GM23338 (cell line): ENCODE results near the gene AKIRIN2. TPM values are rescaled to one million over a fixed set of nuclear protein-coding genes. Genes with fewer than 3 reads are reported as not detected.

Experiments
- ATAC-seq: fragments of 200-7000 bp; cut with Tn5 transposase; 3 replicates; pipeline ENCODE4 v1.9.1; 2020
- DNase-seq: peaks from one replicate; pipeline ENCODE4 v3.0.0-alpha.2; 2015; ENCODE audit warnings: low spot score
- H2AFZ ChIP-seq: fragments of 200-600 bp; sonication (generic); 2 replicates; pipeline ENCODE4 v1.8.0; 2016; ENCODE audit warnings: antibody characterized with exemption, mild to moderate bottlenecking, moderate library complexity
- H3F3A ChIP-seq: fragments of 200-600 bp; sonication (generic); replicated peaks from 2 replicates; pipeline ENCODE4 v1.8.0; 2017; ENCODE audit warnings: antibody characterized with exemption, mixed run types, low read depth
- H3K27ac ChIP-seq: fragments of 200-600 bp; sonication (generic); 2 replicates; pipeline ENCODE4 v1.6.1; 2016; ENCODE audit warnings: low read depth
- H3K27me3 ChIP-seq: fragments of 200-600 bp; sonication (generic); 2 replicates; pipeline ENCODE4 v1.8.0; 2016; ENCODE audit warnings: mild to moderate bottlenecking, mixed run types, moderate library complexity; ENCODE audit not compliant: insufficient read depth
- H3K36me3 ChIP-seq: fragments of 200-600 bp; sonication (generic); 2 replicates; pipeline ENCODE4 v1.8.0; 2016; ENCODE audit warnings: mild to moderate bottlenecking; ENCODE audit not compliant: insufficient read depth
- H3K4me1 ChIP-seq: fragments of 200-600 bp; sonication (generic); 2 replicates; pipeline ENCODE4 v1.8.0; 2016; ENCODE audit warnings: mild to moderate bottlenecking, moderate library complexity; ENCODE audit not compliant: insufficient read depth
- H3K4me2 ChIP-seq: fragments of 200-600 bp; sonication (generic); 2 replicates; pipeline ENCODE4 v1.7.1; 2017; ENCODE audit warnings: mixed run types
- H3K4me3 ChIP-seq: fragments of 200-600 bp; sonication (generic); 2 replicates; pipeline ENCODE4 v1.6.1; 2016; ENCODE audit warnings: mixed run types
- H3K79me2 ChIP-seq: fragments of 200-600 bp; sonication (generic); replicated peaks from 2 replicates; pipeline ENCODE4 v1.8.0; 2017; ENCODE audit warnings: mild to moderate bottlenecking; ENCODE audit not compliant: insufficient read depth
- H3K9me2 ChIP-seq: fragments of 200-600 bp; sonication (generic); 2 replicates; pipeline ENCODE4 v1.8.0; 2017; ENCODE audit not compliant: insufficient read depth
- H4K20me1 ChIP-seq: fragments of 200-600 bp; sonication (generic); replicated peaks from 2 replicates; pipeline ENCODE4 v1.8.0; 2017; ENCODE audit warnings: mild to moderate bottlenecking; ENCODE audit not compliant: insufficient read depth
- H3K27ac Mint-ChIP-seq: 2 replicates; pipeline ENCODE4 v1.8.0; 2020; ENCODE audit warnings: inconsistent platforms, mild to moderate bottlenecking, moderate library complexity, mixed read lengths
- H3K27me3 Mint-ChIP-seq: 3 replicates; pipeline ENCODE4 v1.8.0; 2022; ENCODE audit warnings: low read depth, mild to moderate bottlenecking, moderate library complexity, mixed read lengths, inconsistent platforms; ENCODE audit not compliant: insufficient read depth, poor library complexity
- H3K36me3 Mint-ChIP-seq: 3 replicates; pipeline ENCODE4 v1.8.0; 2021; ENCODE audit warnings: low read depth, mild to moderate bottlenecking, inconsistent platforms, moderate library complexity, mixed read lengths
- H3K4me1 Mint-ChIP-seq: 3 replicates; pipeline ENCODE4 v1.8.0; 2020; ENCODE audit warnings: mild to moderate bottlenecking, inconsistent platforms, mixed read lengths
- H3K4me3 Mint-ChIP-seq: 3 replicates; pipeline ENCODE4 v1.8.0; 2021; ENCODE audit warnings: moderate library complexity, mild to moderate bottlenecking, inconsistent platforms, mixed read lengths
- H3K9me3 Mint-ChIP-seq: 3 replicates; pipeline ENCODE4 v1.8.0; 2020; ENCODE audit warnings: moderate library complexity, mild to moderate bottlenecking, inconsistent platforms, mixed read lengths
- CREB1 ChIP-seq: fragments of 250-450 bp; sonication (Bioruptor Pico); IDR thresholded peaks from 2 replicates; pipeline ENCODE4 v1.5.0; 2020; ENCODE audit warnings: low read depth, mild to moderate bottlenecking, moderate library complexity
- CTCF ChIP-seq, 2 experiments: fragments of 200-600 bp in 1 of 2; sonication (generic) in 1 of 2; conservative IDR thresholded peaks; 2 replicates each; pipeline versions ENCODE4 v1.5.1 to v1.6.1; 2016 to 2017; ENCODE audit warnings: antibody characterized with exemption in 2 of 2, low read depth in 2 of 2, mild to moderate bottlenecking in 2 of 2, moderate library complexity in 1 of 2
- ETS1 ChIP-seq: IDR thresholded peaks from 2 replicates; pipeline ENCODE4 v1.6.1; 2016; ENCODE audit warnings: antibody characterized with exemption
- EZH2 ChIP-seq: fragments of 200-600 bp; sonication (generic); IDR thresholded peaks from one replicate; pipeline ENCODE4 v1.8.0; 2017; ENCODE audit warnings: antibody characterized with exemption, mild to moderate bottlenecking, low read depth; ENCODE audit not compliant: unreplicated experiment
- EZH2phosphoT487 ChIP-seq: fragments of 200-600 bp; sonication (generic); IDR thresholded peaks from one replicate; pipeline ENCODE4 v1.8.1; 2018; ENCODE audit warnings: antibody characterized with exemption; ENCODE audit not compliant: unreplicated experiment
- JUNB ChIP-seq: IDR thresholded peaks from one replicate; pipeline ENCODE4 v1.6.1; 2016; ENCODE audit warnings: antibody characterized with exemption; ENCODE audit not compliant: unreplicated experiment
- NANOG ChIP-seq: IDR thresholded peaks from 2 replicates; pipeline ENCODE4 v1.6.1; 2016; ENCODE audit warnings: antibody characterized with exemption, borderline replicate concordance
- POLR2AphosphoS5 ChIP-seq: IDR thresholded peaks from 2 replicates; pipeline ENCODE4 v1.6.1; 2016; ENCODE audit warnings: antibody characterized with exemption, low read depth
- REST ChIP-seq: IDR thresholded peaks from one replicate; pipeline ENCODE4 v1.6.1; 2018; ENCODE audit warnings: antibody characterized with exemption; ENCODE audit not compliant: unreplicated experiment
- STAT1 ChIP-seq: IDR thresholded peaks from one replicate; pipeline ENCODE4 v1.6.1; 2016; ENCODE audit warnings: antibody characterized with exemption; ENCODE audit not compliant: unreplicated experiment
- ZNF114 ChIP-seq: fragments of 250-450 bp; sonication (Bioruptor Pico); IDR thresholded peaks from 2 replicates; pipeline ENCODE4 v1.5.0; 2020; ENCODE audit warnings: mild to moderate bottlenecking, moderate library complexity
- ZNF331 ChIP-seq: fragments of 250-450 bp; sonication (Bioruptor Pico); IDR thresholded peaks from 2 replicates; pipeline ENCODE4 v1.5.0; 2020; ENCODE audit warnings: low read depth, mild to moderate bottlenecking, moderate library complexity
- polyA plus RNA-seq: library from polyadenylated mRNA; unstranded; fragments of >200 nt; fragmentation: Nextera tagmentation; extraction: Ambion mirVana; gene quantifications from 2 replicates; pipeline ENCODE4 v1.2.1, GENCODE V29; 2016
- total RNA-seq: library from RNA; depleted of rRNA; stranded (reverse); fragments of >200 nt; shearing (Covaris generic); gene quantifications from 2 replicates; pipeline ENCODE4 v1.2.3, GENCODE V29; 2014

The AKIRIN2 gene
- total and polyA plus RNA-seq, 2 experiments from 2014 or later: 62.1 to 98.1 TPM

GRCh38 chr6:87630746-87631145 is 71.3 kb downstream of the AKIRIN2 start:
- no peak for TF ChIP-seq NANOG
- no peak for TF ChIP-seq ZNF331
- TF ChIP-seq EZH2phosphoT487: no peak
- no peak for TF ChIP-seq ETS1
- TF ChIP-seq CREB1 (CRISPR knock-in tag): no peak
- no peak for TF ChIP-seq ZNF114 (CRISPR knock-in tag)
- no peak for TF ChIP-seq REST
- no peak for TF ChIP-seq CTCF (conservative IDR thresholded peaks at IDR 0.05; ENCODE audit: low read depth in 2 of 2)
- Histone ChIP-seq H3K27ac (no peak overlapping the region), H3F3A (no peaks in the 10 kb centered on the region), H3K4me3 (no peak overlapping the region), H2AFZ (no peak overlapping the region), H4K20me1 (no peaks in the 10 kb centered on the region), H3K4me1 (no peaks in the 10 kb centered on the region), H3K79me2 (peaks cover 7% of the 10 kb centered on the region; the same call in 1 of the 2 replicates), H3K4me2 (no peak overlapping the region), H3K27me3 (no peaks in the 10 kb centered on the region), H3K9me2 (no peaks in the 10 kb centered on the region), H3K36me3 (no peaks in the 10 kb centered on the region; the same call in 1 of the 2 replicates)
- DNase-seq (no peak), ATAC-seq (no peak)
- no peaks in the 10 kb centered on the region for H3K9me3 Mint-ChIP-seq
- H3K36me3 Mint-ChIP-seq: peaks cover 31% of the 10 kb centered on the region
- no peaks in the 10 kb centered on the region for H3K27me3 Mint-ChIP-seq
- H3K4me1 Mint-ChIP-seq: peaks cover 4% of the 10 kb centered on the region; the same call in 1 of the 3 replicates
- no peak overlapping the region for H3K4me3 Mint-ChIP-seq
- H3K27ac Mint-ChIP-seq: no peak overlapping the region

GRCh38 chr6:87628881-87629280 is 73.2 kb downstream of the AKIRIN2 start:
- Histone ChIP-seq H3K4me2 (no peak overlapping the region), H2AFZ (no peak overlapping the region), H3K4me1 (no peaks in the 10 kb centered on the region), H3K27ac (no peak overlapping the region), H3K27me3 (no peaks in the 10 kb centered on the region), H3K36me3 (peaks cover 7% of the 10 kb centered on the region; the same call in 1 of the 2 replicates), H3K9me2 (no peaks in the 10 kb centered on the region), H3K4me3 (no peak overlapping the region), H4K20me1 (no peaks in the 10 kb centered on the region), H3F3A (no peaks in the 10 kb centered on the region), H3K79me2 (peaks cover 17% of the 10 kb centered on the region; the same call in 1 of the 2 replicates)
- Mint-ChIP-seq H3K27ac (no peak overlapping the region), H3K4me1 (peaks cover 4% of the 10 kb centered on the region; the same call in 1 of the 3 replicates), H3K4me3 (no peak overlapping the region), H3K27me3 (no peaks in the 10 kb centered on the region), H3K36me3 (peaks cover 37% of the 10 kb centered on the region; the same call in 2 of the 3 replicates), H3K9me3 (no peaks in the 10 kb centered on the region)
- no peak for DNase-seq
- no peak for ATAC-seq
- TF ChIP-seq POLR2AphosphoS5 (no peak), JUNB (no peak), CTCF (conservative IDR thresholded peaks at IDR 0.05; ENCODE audit: low read depth in 2 of 2) (no peak), ZNF114 (CRISPR knock-in tag) (no peak), STAT1 (no peak), EZH2 (no peak), CREB1 (CRISPR knock-in tag) (no peak)
